Upper lobe of right lung (tissue), 1 donor: Measurements from ENCODE around the gene HDHD5. TPM values are rescaled to one million over a fixed set of nuclear protein-coding genes. Genes with fewer than 3 reads are reported as not detected.

Source experiments
- ATAC-seq: fragments of 200-7000 bp; cut with Tn5 transposase; one replicate; pipeline ENCODE4 v1.9.1; 2020; ENCODE audit warnings: mild to moderate bottlenecking, moderate library complexity
- DNase-seq: peaks from one replicate; pipeline ENCODE4 v3.0.0-alpha.2; 2020
- H3K27ac ChIP-seq: fragments of 200-600 bp; one replicate; pipeline ENCODE4 v1.8.0; 2022
- H3K27me3 ChIP-seq: fragments of 200-600 bp; one replicate; pipeline ENCODE4 v1.8.0; 2022; ENCODE audit warnings: mild to moderate bottlenecking
- H3K36me3 ChIP-seq: fragments of 200-600 bp; one replicate; pipeline ENCODE4 v1.8.0; 2022
- H3K4me1 ChIP-seq: fragments of 200-600 bp; one replicate; pipeline ENCODE4 v1.8.0; 2022
- H3K4me3 ChIP-seq: fragments of 200-600 bp; one replicate; pipeline ENCODE4 v1.8.0; 2022; ENCODE audit warnings: mild to moderate bottlenecking
- H3K9me3 ChIP-seq: fragments of 200-600 bp; one replicate; pipeline ENCODE4 v1.8.0; 2022
- CTCF ChIP-seq: fragments of 200-600 bp; IDR thresholded peaks from one replicate; pipeline ENCODE4 v1.8.0; 2022; ENCODE audit warnings: antibody characterized with exemption
- intact Hi-C: fragments of 100-400 bp; cut with DNase I; formaldehyde crosslinking; loops from one replicate; pipeline ENCODE4 v1.11.0; 2022
- total RNA-seq: library from RNA; stranded (reverse); fragmentation: NEBNext Ultra II Directional; extraction: Animal tissue kit (Norgen Biotek cat#: 25700); gene quantifications from one replicate; pipeline ENCODE4 v1.2.1, GENCODE V29; 2021
- donor health status: DM: no; HTN: yes; CAD: no; lungs with severe emphysema.

HDHD5 gene
- total RNA-seq, 1 donor from 2014 or later, result 22.7 TPM

GRCh38 chr22:17109976-17110375, 49.1 kb downstream of the HDHD5 start:
- H3K4me3 ChIP-seq, result no peak overlapping the region
- TF ChIP-seq CTCF, result no peak
- no peak overlapping the region for H3K27ac ChIP-seq
- ATAC-seq (no peak), DNase-seq (no peak)
- peaks cover 50% of the 10 kb centered on the region for H3K36me3 ChIP-seq
- intact Hi-C loops, result no loop called here
- no peaks in the 10 kb centered on the region for H3K27me3 ChIP-seq
- H3K4me1 ChIP-seq, result peaks cover 9% of the 10 kb centered on the region
- H3K9me3 ChIP-seq, result no peaks in the 10 kb centered on the region

GRCh38 chr22:17109113-17109865, 49.8 kb downstream of the HDHD5 start:
- Histone ChIP-seq H3K9me3 (no peaks in the 10 kb centered on the region), H3K4me1 (peaks cover 9% of the 10 kb centered on the region), H3K4me3 (no peak overlapping the region), H3K27me3 (no peaks in the 10 kb centered on the region), H3K27ac (no peak overlapping the region), H3K36me3 (peaks cover 57% of the 10 kb centered on the region)
- TF ChIP-seq CTCF, result no peak
- ATAC-seq, result no peak
- no peak for DNase-seq
- intact Hi-C loops, result no loop called here

GRCh38 chr22:17108256-17109112, 50.6 kb downstream of the HDHD5 start:
- no peak overlapping the region for H3K27ac ChIP-seq
- peaks cover 9% of the 10 kb centered on the region for H3K4me1 ChIP-seq
- ATAC-seq (no peak), DNase-seq (no peak)
- H3K4me3 ChIP-seq, result no peak overlapping the region
- H3K27me3 ChIP-seq, result no peaks in the 10 kb centered on the region
- no peaks in the 10 kb centered on the region for H3K9me3 ChIP-seq
- no peak for TF ChIP-seq CTCF
- intact Hi-C loops, result no loop called here
- H3K36me3 ChIP-seq, result peaks cover 58% of the 10 kb centered on the region

- intact Hi-C loops, result no loop called here
- H3K4me1 ChIP-seq, result peaks cover 9% of the 10 kb centered on the region
- DNase-seq (no peak), ATAC-seq (no peak)
- no peak for TF ChIP-seq CTCF
- H3K27me3 ChIP-seq, result no peaks in the 10 kb centered on the region
- H3K4me3 ChIP-seq, result no peak overlapping the region
- H3K36me3 ChIP-seq, result peaks cover 68% of the 10 kb centered on the region
- peak overlapping the region; percentile 30 for H3K27ac ChIP-seq
- H3K9me3 ChIP-seq, result no peaks in the 10 kb centered on the region
These were observed 51.6 kb downstream of the HDHD5 start for GRCh38 chr22:17107547-17107810.

- intact Hi-C loops, result no loop called here
- no peak for DNase-seq
- no peaks in the 10 kb centered on the region for H3K27me3 ChIP-seq
- H3K4me1 ChIP-seq, result peaks cover 9% of the 10 kb centered on the region
- peak overlapping the region; percentile 55 for H3K27ac ChIP-seq
- TF ChIP-seq CTCF, result no peak
- H3K36me3 ChIP-seq, result peaks cover 73% of the 10 kb centered on the region
- ATAC-seq, result peak; percentile 63
- H3K4me3 ChIP-seq, result no peak overlapping the region
- H3K9me3 ChIP-seq, result no peaks in the 10 kb centered on the region
These were observed 52.1 kb downstream of the HDHD5 start for GRCh38 chr22:17106785-17107546.
